GOT3 (cell line): ENCODE results near the gene CXCL6.

Source experiments
- DNase-seq: peaks from one replicate; lab custom pipeline; 2025; ENCODE audit warnings: mixed read lengths; lab: John Stamatoyannopoulos, UW

The CXCL6 gene

DNA sequence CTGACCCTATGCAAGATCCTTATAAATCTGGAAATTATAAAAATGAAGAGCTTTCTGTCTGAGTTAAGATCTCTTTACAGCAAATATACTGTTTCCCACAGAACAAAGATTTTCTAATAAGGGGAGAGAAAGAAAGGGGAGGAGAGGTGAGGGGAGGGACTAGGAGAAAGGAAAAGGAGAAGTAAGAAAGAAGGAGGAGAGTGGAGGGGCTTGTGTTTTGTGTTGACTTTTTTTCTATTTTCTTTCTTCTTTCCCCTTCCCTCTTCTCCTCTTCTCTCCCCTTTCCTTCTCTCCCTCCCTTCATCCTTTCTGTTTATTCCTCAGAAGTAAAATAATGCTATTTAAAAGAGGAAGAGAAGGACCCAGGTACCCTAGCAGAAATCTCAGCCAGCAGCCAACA, 6.2 kb downstream of the CXCL6 start:
- no peak for DNase-seq

DNA sequence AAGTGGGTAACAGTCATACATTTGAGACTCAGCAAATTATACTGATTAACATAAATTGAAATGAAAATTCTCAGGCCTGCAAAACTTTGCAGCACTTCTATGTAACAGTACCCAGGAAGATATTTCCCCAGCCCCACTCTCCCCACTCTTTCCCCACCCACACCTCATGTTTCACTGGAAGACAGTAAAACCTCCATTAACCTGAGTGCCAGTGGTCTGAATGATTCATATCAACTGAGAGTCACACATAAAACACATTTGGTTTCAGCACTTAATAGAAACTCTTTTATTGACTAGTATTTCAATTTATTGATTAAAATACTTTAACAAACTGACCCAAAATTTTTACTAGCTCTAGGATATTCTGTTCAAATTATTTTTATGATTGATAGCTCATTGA, 6.9 kb downstream of the CXCL6 start:
- no peak for DNase-seq

DNA sequence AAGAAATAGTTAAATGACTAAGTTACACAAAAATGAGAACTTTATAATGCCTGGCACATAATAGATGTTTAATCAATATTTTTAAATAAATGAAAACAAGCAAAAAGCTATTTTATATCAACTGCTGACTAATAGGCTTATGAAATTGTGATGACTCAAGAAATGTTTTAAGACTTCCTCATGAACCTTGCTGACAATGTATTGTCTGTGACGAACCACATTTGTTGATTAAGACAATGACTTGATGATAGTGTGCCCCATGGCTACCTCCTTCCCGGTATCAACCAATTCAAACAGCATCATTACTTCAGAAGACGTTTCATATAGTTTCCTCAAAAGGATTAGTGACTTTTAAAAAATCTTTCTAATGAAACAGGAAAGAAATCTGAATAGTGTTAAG, 7.9 kb downstream of the CXCL6 start:
- DNase-seq = no peak

DNA sequence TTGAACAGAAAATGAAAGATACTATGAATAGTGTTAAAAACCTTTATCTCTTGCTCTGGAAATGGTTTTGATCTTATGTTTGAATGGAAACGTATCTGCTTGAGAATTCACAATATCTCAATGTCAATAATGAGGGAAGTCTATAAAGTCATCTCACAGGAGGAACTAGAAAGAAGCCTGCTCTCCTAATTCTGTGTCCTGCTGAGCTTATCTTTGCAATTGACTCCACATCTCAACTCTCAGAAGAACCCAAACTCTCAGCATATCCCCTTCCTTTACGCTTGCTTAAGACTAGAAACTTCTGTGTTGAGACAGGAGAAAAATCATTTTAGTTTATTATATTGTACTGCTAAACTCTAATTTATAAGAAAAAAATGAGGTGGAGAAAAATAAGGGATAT, 8.3 kb downstream of the CXCL6 start:
- DNase-seq = no peak

DNA sequence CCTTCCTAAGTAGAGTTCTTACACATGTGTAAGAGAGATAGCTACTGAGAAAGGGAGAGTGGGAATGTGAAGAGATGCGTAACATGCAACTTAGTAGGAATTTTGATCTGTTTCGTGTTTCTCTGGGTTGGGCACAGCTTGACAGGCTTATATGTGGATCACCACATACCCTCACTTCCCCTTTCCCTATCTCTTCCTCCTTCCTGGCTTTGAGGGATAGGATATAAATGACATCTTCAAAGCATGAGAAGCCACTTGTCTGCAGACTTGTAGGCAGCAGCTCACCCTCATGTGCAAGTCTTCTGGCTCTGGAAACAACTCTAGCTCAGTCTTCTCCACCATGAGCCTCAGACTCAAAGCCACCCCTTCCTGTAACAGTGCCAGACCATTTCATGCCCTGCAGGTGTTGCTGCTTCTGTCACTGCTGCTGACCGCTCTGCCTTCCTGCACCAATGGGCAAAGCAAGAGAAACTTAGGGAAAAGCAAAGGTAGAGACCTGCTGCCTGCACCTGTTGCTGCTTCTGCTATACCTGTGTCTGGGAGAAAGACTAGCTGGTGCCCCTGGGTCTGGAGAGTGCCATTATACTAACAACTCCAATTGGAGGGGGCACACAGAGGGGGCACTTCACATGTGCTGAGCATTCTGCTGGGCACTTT, 11.2 kb downstream of the CXCL6 start:
- no peak for DNase-seq

DNA sequence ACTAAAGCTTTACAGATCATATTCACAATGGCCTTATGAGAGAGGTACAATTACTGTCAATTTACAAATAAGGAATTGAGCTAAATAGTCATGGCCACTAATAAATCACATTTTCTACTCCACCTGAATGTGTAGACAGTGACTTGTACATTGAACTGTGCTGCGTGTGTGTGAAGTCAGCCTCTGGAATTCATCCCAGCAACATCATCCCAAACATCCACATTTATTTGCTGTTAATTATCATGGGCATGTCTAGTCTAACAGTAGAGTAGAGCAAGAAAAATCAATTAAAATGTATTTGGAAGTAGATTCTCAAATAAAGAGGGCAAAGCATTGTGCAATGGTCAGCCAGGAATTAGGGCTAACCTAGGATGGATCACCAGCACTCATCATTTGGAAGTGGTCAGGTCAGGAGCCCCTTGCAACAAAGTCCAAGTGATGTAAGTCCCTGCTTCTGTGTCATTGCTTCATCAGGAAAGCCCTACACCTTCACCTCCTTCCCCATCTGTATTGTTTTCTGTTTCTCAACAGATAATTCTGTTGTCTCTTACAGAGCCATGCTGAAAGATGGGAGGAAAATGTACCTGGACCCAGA, 11.8 kb downstream of the CXCL6 start:
- no peak for DNase-seq

DNA sequence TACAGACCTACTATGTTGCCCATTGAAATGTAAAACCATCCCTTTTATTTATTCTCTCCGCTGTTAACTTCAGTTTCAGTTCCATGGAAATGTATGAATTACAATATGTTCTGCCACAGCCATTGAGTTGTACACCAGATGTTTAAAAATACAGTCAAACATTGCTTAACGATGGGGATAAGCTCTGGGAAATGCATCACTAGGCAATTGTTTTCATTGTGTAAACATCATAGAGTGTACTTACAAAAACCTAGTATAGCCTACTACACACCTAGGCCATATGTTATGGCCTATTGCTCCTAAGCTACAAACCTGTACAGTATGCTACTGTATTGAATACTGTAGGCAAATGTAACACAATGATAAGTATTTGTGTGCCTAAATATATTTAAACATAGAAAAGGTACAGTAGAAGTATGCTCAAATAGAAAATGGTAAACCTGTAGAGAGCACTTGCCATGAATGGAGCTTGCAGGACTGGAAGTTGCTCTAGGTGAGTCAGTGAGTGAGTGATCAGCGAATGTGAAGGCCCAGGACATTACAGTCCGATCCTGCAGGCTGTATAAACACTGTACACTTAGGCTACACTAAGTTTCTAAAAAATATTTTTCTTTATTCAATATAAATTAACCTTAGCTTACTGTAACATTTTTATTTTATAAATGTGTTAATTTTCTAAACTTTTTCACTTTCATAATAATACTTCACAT, 13.9 kb downstream of the CXCL6 start:
- DNase-seq = no peak

DNA sequence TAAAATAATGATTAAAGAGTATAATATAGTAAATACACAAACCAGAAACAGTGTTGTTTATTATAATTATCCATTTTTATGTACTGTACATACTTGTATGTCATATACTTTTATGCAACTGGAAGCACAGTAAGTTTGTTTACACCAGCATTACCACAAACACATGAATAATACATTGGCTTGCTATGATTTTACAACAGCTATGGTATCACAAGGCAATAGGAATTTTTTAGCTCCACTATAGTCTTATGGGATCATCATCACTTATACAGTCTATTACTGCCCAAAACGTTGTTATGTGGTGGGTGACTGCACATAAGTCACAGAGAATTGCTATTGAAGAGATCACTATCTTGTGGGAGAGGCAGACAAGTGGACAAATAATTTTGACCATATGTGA, 14.8 kb downstream of the CXCL6 start:
- no peak for DNase-seq

DNA sequence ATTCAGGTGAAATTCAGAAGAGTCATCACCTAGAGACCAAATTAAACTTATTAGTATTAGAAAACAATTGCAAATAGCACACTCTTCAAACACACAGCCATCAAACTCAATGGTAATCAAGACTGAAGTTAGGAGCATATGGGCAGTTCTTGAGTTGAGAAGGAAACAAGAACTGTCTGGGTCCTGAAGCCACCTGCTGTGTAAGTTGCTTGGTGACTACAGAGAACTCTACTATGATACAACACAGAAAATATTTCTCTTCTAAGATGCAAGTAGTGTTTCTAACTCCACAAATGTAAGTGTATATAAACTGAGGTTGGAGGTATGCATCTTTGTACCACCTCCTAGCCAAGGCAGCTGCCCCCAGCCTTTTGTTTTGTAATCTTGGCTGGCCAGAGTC, 16.3 kb downstream of the CXCL6 start:
- no peak for DNase-seq

DNA sequence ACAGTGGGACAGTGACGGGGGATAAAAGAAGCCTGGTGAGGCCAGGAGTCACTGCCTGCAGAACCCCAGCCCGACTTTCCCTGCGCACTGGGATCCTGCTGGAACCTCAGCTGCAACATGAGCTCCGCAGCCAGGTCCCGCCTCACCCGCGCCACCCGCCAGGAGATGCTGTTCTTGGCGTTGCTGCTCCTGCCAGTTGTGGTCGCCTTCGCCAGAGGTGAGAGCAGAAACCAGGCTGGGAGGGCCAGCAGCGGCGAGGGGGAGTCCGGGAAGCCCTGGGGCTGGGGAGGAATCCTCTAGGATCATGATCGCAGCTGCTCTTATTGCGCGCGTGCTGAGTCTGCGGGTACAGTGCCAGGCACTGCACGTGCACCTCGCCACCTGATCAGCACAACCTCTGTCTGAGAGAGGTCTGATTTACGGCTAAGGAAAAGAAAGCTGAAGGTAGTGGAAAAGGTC, 16.8 kb downstream of the CXCL6 start, which contains the start of gene PF4V1:
Gene PF4V1, plus strand, starts transcription at position 51 of the 459 bp plus-strand sequence. Its CDS starts 67 bp downstream, at position 118.
- DNase-seq = no peak

DNA sequence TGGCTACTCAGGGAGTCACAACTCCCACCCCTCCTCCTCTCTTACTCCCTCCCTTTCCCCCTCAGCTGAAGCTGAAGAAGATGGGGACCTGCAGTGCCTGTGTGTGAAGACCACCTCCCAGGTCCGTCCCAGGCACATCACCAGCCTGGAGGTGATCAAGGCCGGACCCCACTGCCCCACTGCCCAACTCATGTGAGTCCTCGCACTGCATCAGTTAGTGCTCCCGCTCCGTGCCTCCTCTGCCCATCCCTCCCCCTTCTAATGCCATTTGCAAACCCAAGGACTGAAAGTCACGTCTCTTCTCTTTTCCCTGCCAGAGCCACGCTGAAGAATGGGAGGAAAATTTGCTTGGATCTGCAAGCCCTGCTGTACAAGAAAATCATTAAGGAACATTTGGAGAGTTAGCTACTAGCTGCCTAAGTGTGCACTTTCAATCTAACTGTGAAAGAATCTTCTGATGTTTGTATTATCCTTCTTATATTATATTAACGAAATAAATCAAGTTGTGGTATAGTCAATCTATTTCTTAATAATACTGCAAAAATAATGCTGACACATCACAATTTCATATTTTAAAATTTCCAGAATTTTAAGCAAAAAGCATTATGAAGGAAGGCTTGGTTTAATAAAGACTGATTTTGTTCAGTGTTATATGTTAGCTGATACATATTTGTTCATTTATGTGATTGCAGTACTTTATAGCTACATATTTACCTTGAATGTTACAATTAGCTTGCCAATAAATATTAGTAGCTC, 17.4 kb downstream of the CXCL6 start:
- no peak for DNase-seq

DNA sequence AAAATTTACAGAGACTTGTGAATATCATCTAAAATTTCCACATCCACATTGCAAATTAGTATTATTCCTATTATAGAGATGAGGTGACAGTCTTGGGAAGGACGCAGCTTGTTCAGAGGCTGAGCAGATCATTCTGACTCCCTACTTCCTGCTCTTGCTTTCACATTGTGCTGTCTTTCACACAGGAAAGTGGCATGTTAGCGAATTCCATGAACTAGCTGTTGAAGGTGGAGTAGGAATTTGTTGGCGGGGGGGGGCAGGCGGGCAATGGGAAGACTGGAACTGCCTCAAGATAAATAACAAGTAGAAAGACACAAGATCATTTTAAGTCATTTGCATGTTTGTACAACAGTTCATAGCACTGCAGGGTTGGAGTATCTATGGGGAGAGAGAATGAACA, 18.9 kb downstream of the CXCL6 start:
- no peak for DNase-seq

DNA sequence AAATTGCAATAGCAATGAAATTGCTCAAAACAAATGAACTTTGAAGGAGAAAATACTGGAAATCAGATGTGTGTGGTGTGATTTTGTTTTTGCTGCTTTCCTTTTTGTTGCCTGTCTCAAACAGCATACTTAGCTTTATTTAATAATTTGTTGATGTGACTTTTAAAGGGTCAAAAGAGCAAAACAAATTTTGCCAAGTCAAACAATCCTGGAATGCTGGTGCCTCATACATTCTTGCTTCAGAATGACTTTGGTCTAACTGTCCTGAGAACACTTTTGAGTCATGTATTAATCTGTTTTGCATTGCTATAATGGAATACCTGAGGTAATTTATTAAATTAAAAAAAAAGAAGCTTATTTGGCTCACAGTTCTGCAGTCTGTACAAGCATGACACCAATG, 20.0 kb downstream of the CXCL6 start:
- no peak for DNase-seq

DNA sequence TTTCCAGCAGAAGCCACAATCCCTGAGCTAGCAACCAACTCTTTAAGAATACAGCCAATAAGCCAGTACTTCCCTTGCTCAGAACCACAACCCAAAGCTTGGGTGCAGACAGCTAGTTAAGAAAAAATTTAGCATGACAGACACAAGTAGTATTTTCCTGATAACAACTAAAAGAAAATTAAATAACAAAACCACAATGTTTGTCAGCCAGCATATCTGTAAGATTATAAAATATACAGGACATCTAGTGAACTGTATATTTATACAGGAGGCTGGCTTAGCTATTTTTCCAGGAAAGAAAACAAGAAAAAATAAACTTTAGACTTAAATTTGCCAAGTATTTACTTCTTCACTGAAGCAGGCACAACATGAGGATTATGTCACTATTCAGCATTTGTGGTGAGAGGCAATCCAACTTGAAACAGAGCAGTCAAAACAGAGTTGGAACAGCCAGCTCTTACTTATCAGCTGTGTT, 23.2 kb downstream of the CXCL6 start:
- DNase-seq = no peak

DNA sequence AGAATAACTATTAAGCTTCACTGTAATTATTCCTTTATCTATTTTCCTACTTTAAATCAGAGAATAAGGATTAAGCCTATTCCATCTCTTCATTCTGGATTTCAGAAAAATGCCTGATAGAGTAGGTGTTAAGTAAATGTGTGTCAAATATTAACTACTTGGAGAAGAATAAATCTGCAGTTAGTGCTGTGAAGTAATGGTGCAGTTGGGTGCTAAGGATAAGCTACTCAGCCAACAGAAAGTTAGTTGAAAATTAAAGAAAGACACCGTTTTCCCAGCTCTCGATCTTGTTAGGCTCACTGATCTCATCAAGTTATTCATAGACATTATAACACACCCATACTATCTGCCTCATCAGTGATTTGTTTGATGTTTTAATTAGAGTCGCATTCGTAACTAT, 23.7 kb downstream of the CXCL6 start:
- no peak for DNase-seq

DNA sequence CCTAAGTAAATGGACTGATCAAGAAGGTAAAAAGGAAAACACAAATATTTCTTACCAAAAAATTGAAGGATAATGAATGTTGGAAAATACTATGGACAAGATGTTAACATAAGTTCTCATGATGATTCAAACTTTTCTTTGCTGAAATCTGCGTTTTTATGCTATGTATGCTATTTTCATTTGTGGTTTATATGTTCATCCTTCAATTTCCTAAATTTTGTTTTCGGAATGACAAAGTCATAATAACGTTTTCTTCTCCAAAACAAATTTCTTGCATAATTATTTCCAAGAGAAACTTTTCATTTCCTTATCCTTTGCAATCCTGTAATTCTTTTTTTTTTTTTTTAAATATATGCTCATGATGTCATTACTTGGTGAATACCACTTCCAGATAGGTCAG, 24.4 kb downstream of the CXCL6 start:
- DNase-seq = no peak

DNA sequence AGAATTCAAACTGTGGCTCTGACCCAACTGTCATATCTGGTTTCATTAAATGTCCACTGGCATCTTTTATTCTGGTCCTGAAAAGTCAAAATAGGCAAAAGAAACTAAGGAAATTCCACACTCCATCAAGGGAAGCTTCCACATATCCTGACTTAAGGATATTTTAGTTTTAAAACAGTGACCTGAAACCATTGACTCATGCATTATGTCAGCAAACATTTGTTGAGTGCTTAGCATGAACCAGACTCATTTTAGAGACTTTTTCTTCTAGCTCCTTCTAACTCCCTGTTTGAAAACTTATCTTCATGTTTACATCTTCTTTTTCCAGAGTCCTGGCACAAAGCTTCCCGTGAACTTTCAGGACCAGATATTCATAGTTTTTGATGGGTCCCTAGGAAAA, 25.8 kb downstream of the CXCL6 start:
- no peak for DNase-seq

DNA sequence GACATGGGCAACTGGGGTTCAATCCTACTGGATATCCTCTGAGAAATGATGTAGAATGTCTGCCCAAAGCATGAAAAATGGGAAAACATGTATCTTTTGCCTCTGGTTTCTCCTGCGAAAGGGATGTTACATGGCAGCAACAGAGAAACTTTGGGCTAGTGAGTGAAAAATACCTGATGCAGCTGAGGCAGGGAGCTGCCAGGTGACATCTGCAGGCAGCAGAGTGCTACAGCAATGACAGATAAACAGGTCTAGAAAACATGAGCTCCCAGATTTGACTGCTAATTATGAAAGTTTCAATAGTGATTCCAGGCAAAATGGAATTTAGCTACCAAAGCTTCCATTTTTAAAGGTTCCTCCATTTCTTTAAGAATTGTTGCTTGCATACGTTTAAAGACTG, 27.9 kb downstream of the CXCL6 start:
- DNase-seq = no peak

DNA sequence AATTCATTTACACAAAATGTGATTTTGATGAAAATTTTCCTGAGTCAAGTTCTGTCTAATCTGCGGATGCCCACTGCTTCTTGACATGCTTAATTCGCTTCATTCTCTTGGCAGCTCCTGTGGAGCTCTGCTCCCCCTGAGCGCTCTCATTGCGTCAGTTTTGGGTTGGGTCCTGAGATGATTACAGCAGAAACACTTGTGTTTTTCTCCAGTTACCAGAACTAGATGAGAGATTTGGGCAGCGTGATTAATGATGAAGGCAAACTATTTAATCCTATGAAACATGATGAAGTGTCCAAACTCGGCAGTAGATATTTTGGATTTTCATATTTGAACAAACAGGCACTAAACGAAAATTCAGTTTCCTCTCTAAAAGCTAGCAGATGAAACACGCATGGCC, 28.5 kb downstream of the CXCL6 start:
- no peak for DNase-seq

DNA sequence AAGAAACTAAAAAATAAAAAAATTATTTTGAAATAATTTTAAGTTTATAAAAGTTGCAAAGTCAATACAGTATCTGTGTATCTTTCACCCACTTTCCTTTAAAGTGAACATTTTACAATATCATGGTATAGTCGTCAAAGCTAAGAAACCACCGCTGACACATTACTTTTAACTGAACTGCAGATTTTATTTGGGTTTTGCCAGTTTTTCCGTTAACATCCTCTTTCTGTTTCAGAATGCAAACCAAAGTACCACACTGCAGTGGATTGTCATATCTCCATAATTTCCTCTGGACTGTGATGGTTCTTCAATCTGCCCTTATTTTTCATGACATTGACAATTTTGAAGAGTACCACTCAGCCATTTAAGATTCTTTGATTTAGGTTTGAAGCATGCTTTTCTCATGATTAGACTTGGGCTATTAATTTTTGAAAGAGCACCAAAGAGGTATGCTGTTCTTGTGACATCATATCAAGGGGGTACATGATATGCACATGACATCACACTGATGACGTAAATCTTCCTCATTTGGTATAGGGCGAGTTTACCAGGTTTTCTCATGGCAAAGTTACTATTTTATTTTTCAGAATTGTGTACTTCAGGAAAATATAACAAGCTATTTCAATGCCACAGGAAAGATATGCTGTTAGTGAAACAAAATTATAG, 29.1 kb downstream of the CXCL6 start:
- no peak for DNase-seq

DNA sequence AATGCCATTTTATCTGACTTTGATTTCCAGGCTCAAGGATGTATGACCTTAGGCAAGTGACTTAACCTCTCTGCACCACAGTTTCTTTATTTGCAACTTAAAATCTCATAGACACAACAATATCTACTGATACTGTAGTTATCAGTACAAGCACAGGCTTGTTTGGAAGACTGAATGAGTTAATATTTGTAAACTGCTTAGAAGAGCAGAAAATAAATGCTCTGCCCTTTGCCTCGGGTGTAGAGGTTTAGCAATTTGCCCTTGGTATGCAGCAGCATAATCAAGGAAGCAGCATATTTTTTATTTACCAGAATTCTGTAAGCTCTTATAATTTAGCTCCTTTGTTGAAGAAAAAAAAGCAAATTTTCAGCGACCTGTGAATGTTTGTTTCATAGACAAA, 29.8 kb downstream of the CXCL6 start:
- DNase-seq = no peak

DNA sequence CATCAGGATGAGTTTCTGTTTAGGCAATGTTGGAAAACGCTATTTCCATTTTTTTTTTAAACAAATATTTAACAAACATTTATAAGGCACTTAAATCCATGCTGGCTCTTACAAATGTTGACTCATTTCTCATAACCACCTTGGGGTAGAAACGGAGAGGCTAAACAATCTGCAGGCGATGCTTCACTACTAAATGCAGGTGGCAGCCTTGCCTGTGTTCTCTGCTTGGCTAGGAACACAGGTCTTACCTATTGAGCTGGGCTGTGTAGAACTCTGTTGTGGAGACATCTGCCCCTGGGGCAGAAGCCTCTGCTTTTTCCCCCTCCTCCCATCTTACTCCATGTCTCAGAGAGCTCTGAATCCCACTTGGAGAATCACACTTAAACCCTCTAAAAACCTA, 31.3 kb downstream of the CXCL6 start:
- no peak for DNase-seq
